HepG2 (cell line): ENCODE data around the gene SLC26A5. TPM values are rescaled to one million over a fixed set of nuclear protein-coding genes. Genes with fewer than 3 reads are reported as not detected.
A peak's percentile ranks its signal among the peaks of the same experiment; 100 is the strongest.

Source experiments
- ATAC-seq: fragments of 200-7000 bp; cut with Tn5 transposase; 3 replicates; pipeline ENCODE4 v1.9.1; 2020; ENCODE audit warnings: mild to moderate bottlenecking, moderate library complexity
- BruUV-seq: library from RNA; stranded (reverse); fragments of 400-500 nt; replicated peaks from 2 replicates; lab custom pipeline; 2021; lab: Mats Ljungman, UMichigan
- CTCF ChIA-PET: fragments of 300-600 bp; formaldehyde crosslinking; extraction: SDS; loops from one replicate; lab custom pipeline; 2021; ENCODE audit warnings: low total read pairs, inconsistent platforms, low intra/inter-chr PET ratio; lab: Yijun Ruan, JAX
- POLR2A ChIA-PET: fragments of 350-600 bp; sonication (Branson Sonifier 250); formaldehyde crosslinking; loops from one replicate; lab custom pipeline; 2020; ENCODE audit warnings: antibody characterized with exemption, inconsistent platforms; lab: Yijun Ruan, JAX
- DNase-seq: peaks from one replicate; pipeline ENCODE4 v3.0.0-alpha.2; 2015; ENCODE audit warnings: low spot score
- FAIRE-seq: peaks from 3 replicates; lab custom pipeline; 2011; peaks lifted over from hg19 to GRCh38; lab: Jason Lieb, UNC
- H2AFZ ChIP-seq: one replicate; pipeline ENCODE4 v1.6.1; 2011; ENCODE audit warnings: low read length, inconsistent platforms
- H3K27ac ChIP-seq: fragments of 300-600 bp; 3 replicates; pipeline ENCODE4 v1.8.0; 2011; ENCODE audit warnings: mixed run types, mild to moderate bottlenecking, mixed read lengths, low read length, inconsistent platforms; ENCODE audit not compliant: insufficient read depth; ENCODE audit errors: extremely low read length
- H3K27me3 ChIP-seq, 2 experiments: fragments of 200-600 bp in 1 of 2; 2 replicates in 1 of 2; 3 replicates in 1 of 2; pipeline versions ENCODE4 v1.6.0 to v1.8.0; 2011; ENCODE audit warnings: low read length in 2 of 2, mild to moderate bottlenecking in 2 of 2, moderate library complexity in 2 of 2, inconsistent platforms in 1 of 2; ENCODE audit not compliant: insufficient read depth in 2 of 2, control insufficient read depth in 1 of 2
- H3K36me3 ChIP-seq, 2 experiments: fragments of 200-600 bp in 1 of 2; replicated peaks in 1 of 2; 2 replicates in 1 of 2; 3 replicates in 1 of 2; pipeline versions ENCODE4 v1.5.1 to v1.8.0; 2011; ENCODE audit warnings: low read length in 2 of 2, inconsistent platforms in 1 of 2; ENCODE audit not compliant: insufficient read depth in 2 of 2, control insufficient read depth in 1 of 2
- H3K4me1 ChIP-seq: 2 replicates; pipeline ENCODE4 v1.5.1; 2012; ENCODE audit warnings: low read length, inconsistent platforms; ENCODE audit not compliant: insufficient read depth
- H3K4me2 ChIP-seq: 2 replicates; pipeline ENCODE4 v1.6.0; 2011; ENCODE audit warnings: low read depth, low read length, inconsistent platforms
- H3K4me3 ChIP-seq, 3 experiments: fragments of 200-600 bp in 1 of 3; sonication (generic), shearing (Covaris generic) in 1 of 3; replicated peaks in 1 of 3; 2 replicates each; pipeline ENCODE4 v1.5.1; 2011 to 2016; ENCODE audit warnings: low read length in 3 of 3, inconsistent platforms in 2 of 3, low read depth in 2 of 3, mild to moderate bottlenecking in 2 of 3, control low read depth in 1 of 3, mixed read lengths in 1 of 3; ENCODE audit not compliant: insufficient read depth in 1 of 3
- H3K79me2 ChIP-seq: one replicate; pipeline ENCODE4 v1.6.1; 2011; ENCODE audit warnings: low read length, inconsistent platforms; ENCODE audit not compliant: insufficient read depth
- H3K9ac ChIP-seq: 2 replicates; pipeline ENCODE4 v1.6.0; 2011; ENCODE audit warnings: mild to moderate bottlenecking, low read depth, low read length, inconsistent platforms; ENCODE audit not compliant: insufficient read depth
- H3K9me3 ChIP-seq: 2 replicates; pipeline ENCODE4 v1.5.1; 2012; ENCODE audit warnings: mild to moderate bottlenecking, low read length
- H4K20me1 ChIP-seq: 2 replicates; pipeline ENCODE4 v1.6.0; 2011; ENCODE audit warnings: inconsistent platforms, mild to moderate bottlenecking, low read length, moderate library complexity; ENCODE audit not compliant: insufficient read depth
- BCL6 ChIP-seq: IDR thresholded peaks from 2 replicates; pipeline ENCODE4 v1.6.1; 2016; ENCODE audit warnings: missing genetic modification reagents, missing compliant biosample characterization
- CREM ChIP-seq, 2 experiments: sonication (generic) in 1 of 2; formaldehyde crosslinking in 1 of 2; IDR thresholded peaks; 2 replicates each; pipeline versions ENCODE4 v1.4.0 to v1.6.1; 2016 to 2020; ENCODE audit warnings: antibody characterized with exemption in 1 of 2, mild to moderate bottlenecking in 1 of 2, missing genetic modification reagents in 1 of 2
- FOXA3 ChIP-seq: IDR thresholded peaks from 2 replicates; pipeline ENCODE4 v1.6.1; 2016; ENCODE audit warnings: missing genetic modification reagents, missing compliant biosample characterization
- HHEX ChIP-seq: IDR thresholded peaks from 2 replicates; pipeline ENCODE4 v1.6.1; 2016; ENCODE audit warnings: control low read depth
- PITX1 ChIP-seq: sonication (generic); formaldehyde crosslinking; IDR thresholded peaks from 2 replicates; pipeline ENCODE4 v1.5.1; 2020; ENCODE audit warnings: mild to moderate bottlenecking, missing genetic modification reagents
- PPARG ChIP-seq: conservative IDR thresholded peaks from 2 replicates; pipeline ENCODE4 v1.6.1; 2016; ENCODE audit warnings: missing biosample characterization, missing genetic modification reagents
- TCF7 ChIP-seq: sonication (generic); IDR thresholded peaks from 2 replicates; pipeline ENCODE4 v1.6.1; 2016; ENCODE audit warnings: antibody characterized with exemption, low read depth
- ZNF317 ChIP-seq: sonication (generic); formaldehyde crosslinking; IDR thresholded peaks from 2 replicates; pipeline ENCODE4 v1.5.0; 2020; ENCODE audit warnings: mild to moderate bottlenecking, missing genetic modification reagents
- WGBS: methylation state at CpG from one replicate; pipeline ENCODE4 v1.1.6; 2017; ENCODE audit warnings: low lambda C conversion rate; 5-methylcytosine and 5-hydroxymethylcytosine counted together
- in situ Hi-C: cut with HindIII; loops from 2 replicates; pipeline ENCODE4 v1.10.0; 2017; ENCODE audit warnings: low pct_unique_long_range_greater_than_20kb; ENCODE audit not compliant: extremely low pct_ligation_motif_present
- intact Hi-C: fragments of 100-400 bp; cut with micrococcal nuclease; formaldehyde crosslinking; loops from one replicate; pipeline ENCODE4 v1.10.0; 2022; ENCODE audit not compliant: unreplicated experiment
- polyA plus RNA-seq, 8 experiments: library from polyadenylated mRNA; depleted of rRNA in 3 of 8; stranded (reverse) in 7 of 8; unstranded in 1 of 8; fragments of >200 nt; fragmentation: Illumina TruSeq in 4 of 8; extraction: Trizol in 4 of 8; gene quantifications; 2 replicates each; pipeline versions ENCODE4 v1.2.1 to v1.2.3, GENCODE V29; 2011 to 2016; ENCODE audit warnings: low read depth in 4 of 8, missing spikeins in 1 of 8, mixed read lengths in 1 of 8; ENCODE audit not compliant: insufficient read depth in 1 of 8
- total RNA-seq, 5 experiments: library from RNA; depleted of rRNA; stranded (reverse); fragments of >200 nt; fragmentation: Illumina TruSeq; extraction: Trizol; gene quantifications; 2 replicates each; pipeline ENCODE4 v1.2.3, GENCODE V29; 2016; ENCODE audit warnings: low read depth in 1 of 5
- TF ChIP-seq, protein P1 (sequence below): sonication (generic); formaldehyde crosslinking; IDR thresholded peaks from 2 replicates; pipeline ENCODE4 v1.4.0; 2020; ENCODE audit warnings: missing genetic modification reagents
- TF ChIP-seq, protein P2 (sequence below): sonication (generic); formaldehyde crosslinking; IDR thresholded peaks from 2 replicates; pipeline ENCODE4 v1.5.1; 2020; ENCODE audit warnings: mild to moderate bottlenecking, missing genetic modification reagents, borderline replicate concordance
- TF ChIP-seq, protein P3 (sequence below): IDR thresholded peaks from 2 replicates; pipeline ENCODE4 v1.4.0; 2020; ENCODE audit warnings: mild to moderate bottlenecking, missing genetic modification reagents

SLC26A5 gene
- total and polyA plus RNA-seq, 2 of the 13 experiments (the other 11 are each of a cell fraction or from before 2014, with no cell fraction given) = 0.08 to 0.11 TPM

DNA sequence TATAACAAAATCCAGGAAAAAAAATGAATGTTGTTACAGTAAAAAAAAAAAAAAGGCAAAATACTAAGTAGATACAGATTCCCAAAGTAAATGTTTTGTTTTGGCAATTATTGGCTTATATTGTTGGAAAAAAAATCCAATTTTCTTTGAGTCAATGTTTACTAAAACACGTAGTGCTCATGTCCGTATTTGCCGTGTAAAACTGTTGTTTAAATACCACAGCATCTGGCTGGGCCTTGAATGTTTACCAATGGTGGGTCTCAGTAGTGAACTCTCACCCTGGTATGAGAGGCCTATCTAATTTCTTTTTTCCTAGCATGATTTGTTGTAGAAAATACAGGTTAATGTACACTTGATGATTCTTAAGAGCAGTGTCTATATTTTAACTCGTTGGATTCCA, 41.4 kb upstream of the SLC26A5 start:
- DNase-seq (peak; percentile 48), FAIRE-seq (no peak), ATAC-seq (peak; percentile 88)
- H2AFZ ChIP-seq = no peak overlapping the region
- POLR2A ChIA-PET = no interaction called here
- peaks cover 1 to 44% of the 10 kb centered on the region in 2 experiments; a peak in 4 of 5 replicates for H3K36me3 ChIP-seq
- H3K9ac ChIP-seq = no peak overlapping the region
- in situ Hi-C loops (no loop called here), intact Hi-C loops (no loop called here)
- no peak overlapping the region for H3K4me3 ChIP-seq
- no TSS peak for BruUV-seq
- no peaks in the 10 kb centered on the region; the same call in 1 of the 2 replicates for H4K20me1 ChIP-seq
- H3K27me3 ChIP-seq = no peaks in the 10 kb centered on the region; a peak in 1 of 5 replicates
- 18% methylated on average over 4 of the region's 4 CpGs for WGBS
- CTCF ChIA-PET = no interaction called here
- H3K27ac ChIP-seq = no peak overlapping the region
- H3K79me2 ChIP-seq = no peaks in the 10 kb centered on the region
- H3K4me1 ChIP-seq = peaks cover 20% of the 10 kb centered on the region
- no peak overlapping the region for H3K4me2 ChIP-seq
- no peaks in the 10 kb centered on the region for H3K9me3 ChIP-seq
- TF ChIP-seq, protein P1, sequence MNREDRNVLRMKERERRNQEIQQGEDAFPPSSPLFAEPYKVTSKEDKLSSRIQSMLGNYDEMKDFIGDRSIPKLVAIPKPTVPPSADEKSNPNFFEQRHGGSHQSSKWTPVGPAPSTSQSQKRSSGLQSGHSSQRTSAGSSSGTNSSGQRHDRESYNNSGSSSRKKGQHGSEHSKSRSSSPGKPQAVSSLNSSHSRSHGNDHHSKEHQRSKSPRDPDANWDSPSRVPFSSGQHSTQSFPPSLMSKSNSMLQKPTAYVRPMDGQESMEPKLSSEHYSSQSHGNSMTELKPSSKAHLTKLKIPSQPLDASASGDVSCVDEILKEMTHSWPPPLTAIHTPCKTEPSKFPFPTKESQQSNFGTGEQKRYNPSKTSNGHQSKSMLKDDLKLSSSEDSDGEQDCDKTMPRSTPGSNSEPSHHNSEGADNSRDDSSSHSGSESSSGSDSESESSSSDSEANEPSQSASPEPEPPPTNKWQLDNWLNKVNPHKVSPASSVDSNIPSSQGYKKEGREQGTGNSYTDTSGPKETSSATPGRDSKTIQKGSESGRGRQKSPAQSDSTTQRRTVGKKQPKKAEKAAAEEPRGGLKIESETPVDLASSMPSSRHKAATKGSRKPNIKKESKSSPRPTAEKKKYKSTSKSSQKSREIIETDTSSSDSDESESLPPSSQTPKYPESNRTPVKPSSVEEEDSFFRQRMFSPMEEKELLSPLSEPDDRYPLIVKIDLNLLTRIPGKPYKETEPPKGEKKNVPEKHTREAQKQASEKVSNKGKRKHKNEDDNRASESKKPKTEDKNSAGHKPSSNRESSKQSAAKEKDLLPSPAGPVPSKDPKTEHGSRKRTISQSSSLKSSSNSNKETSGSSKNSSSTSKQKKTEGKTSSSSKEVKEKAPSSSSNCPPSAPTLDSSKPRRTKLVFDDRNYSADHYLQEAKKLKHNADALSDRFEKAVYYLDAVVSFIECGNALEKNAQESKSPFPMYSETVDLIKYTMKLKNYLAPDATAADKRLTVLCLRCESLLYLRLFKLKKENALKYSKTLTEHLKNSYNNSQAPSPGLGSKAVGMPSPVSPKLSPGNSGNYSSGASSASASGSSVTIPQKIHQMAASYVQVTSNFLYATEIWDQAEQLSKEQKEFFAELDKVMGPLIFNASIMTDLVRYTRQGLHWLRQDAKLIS = no peak
- peak; percentile 61 for TF ChIP-seq TCF7
- TF ChIP-seq FOXA3 (CRISPR knock-in tag) = peak; percentile 84
- TF ChIP-seq PPARG (CRISPR knock-in tag) = 0 out of 2 replicates have a peak, but pooled peaks have one; percentile 38
- TF ChIP-seq ZNF317 (CRISPR knock-in tag) = no peak
- TF ChIP-seq PITX1 (CRISPR knock-in tag) = 0 out of 2 replicates have a peak, but pooled peaks have one; percentile 42
- TF ChIP-seq BCL6 (CRISPR knock-in tag) = peak; percentile 21; the same call in 1 of the 2 replicates
- TF ChIP-seq, protein P2, sequence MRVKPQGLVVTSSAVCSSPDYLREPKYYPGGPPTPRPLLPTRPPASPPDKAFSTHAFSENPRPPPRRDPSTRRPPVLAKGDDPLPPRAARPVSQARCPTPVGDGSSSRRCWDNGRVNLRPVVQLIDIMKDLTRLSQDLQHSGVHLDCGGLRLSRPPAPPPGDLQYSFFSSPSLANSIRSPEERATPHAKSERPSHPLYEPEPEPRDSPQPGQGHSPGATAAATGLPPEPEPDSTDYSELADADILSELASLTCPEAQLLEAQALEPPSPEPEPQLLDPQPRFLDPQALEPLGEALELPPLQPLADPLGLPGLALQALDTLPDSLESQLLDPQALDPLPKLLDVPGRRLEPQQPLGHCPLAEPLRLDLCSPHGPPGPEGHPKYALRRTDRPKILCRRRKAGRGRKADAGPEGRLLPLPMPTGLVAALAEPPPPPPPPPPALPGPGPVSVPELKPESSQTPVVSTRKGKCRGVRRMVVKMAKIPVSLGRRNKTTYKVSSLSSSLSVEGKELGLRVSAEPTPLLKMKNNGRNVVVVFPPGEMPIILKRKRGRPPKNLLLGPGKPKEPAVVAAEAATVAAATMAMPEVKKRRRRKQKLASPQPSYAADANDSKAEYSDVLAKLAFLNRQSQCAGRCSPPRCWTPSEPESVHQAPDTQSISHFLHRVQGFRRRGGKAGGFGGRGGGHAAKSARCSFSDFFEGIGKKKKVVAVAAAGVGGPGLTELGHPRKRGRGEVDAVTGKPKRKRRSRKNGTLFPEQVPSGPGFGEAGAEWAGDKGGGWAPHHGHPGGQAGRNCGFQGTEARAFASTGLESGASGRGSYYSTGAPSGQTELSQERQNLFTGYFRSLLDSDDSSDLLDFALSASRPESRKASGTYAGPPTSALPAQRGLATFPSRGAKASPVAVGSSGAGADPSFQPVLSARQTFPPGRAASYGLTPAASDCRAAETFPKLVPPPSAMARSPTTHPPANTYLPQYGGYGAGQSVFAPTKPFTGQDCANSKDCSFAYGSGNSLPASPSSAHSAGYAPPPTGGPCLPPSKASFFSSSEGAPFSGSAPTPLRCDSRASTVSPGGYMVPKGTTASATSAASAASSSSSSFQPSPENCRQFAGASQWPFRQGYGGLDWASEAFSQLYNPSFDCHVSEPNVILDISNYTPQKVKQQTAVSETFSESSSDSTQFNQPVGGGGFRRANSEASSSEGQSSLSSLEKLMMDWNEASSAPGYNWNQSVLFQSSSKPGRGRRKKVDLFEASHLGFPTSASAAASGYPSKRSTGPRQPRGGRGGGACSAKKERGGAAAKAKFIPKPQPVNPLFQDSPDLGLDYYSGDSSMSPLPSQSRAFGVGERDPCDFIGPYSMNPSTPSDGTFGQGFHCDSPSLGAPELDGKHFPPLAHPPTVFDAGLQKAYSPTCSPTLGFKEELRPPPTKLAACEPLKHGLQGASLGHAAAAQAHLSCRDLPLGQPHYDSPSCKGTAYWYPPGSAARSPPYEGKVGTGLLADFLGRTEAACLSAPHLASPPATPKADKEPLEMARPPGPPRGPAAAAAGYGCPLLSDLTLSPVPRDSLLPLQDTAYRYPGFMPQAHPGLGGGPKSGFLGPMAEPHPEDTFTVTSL (CRISPR knock-in tag) = peak; percentile 55; the same call in 1 of the 2 replicates
- peak; percentile 97 for TF ChIP-seq HHEX (CRISPR knock-in tag)
- peak; percentile 35; the same call in 1 of the 2 replicates for TF ChIP-seq CREM (IDR thresholded peaks at IDR 0.05)
- TF ChIP-seq CREM (CRISPR knock-in tag; IDR thresholded peaks at IDR 0.05) = no peak
- TF ChIP-seq, protein P3, sequence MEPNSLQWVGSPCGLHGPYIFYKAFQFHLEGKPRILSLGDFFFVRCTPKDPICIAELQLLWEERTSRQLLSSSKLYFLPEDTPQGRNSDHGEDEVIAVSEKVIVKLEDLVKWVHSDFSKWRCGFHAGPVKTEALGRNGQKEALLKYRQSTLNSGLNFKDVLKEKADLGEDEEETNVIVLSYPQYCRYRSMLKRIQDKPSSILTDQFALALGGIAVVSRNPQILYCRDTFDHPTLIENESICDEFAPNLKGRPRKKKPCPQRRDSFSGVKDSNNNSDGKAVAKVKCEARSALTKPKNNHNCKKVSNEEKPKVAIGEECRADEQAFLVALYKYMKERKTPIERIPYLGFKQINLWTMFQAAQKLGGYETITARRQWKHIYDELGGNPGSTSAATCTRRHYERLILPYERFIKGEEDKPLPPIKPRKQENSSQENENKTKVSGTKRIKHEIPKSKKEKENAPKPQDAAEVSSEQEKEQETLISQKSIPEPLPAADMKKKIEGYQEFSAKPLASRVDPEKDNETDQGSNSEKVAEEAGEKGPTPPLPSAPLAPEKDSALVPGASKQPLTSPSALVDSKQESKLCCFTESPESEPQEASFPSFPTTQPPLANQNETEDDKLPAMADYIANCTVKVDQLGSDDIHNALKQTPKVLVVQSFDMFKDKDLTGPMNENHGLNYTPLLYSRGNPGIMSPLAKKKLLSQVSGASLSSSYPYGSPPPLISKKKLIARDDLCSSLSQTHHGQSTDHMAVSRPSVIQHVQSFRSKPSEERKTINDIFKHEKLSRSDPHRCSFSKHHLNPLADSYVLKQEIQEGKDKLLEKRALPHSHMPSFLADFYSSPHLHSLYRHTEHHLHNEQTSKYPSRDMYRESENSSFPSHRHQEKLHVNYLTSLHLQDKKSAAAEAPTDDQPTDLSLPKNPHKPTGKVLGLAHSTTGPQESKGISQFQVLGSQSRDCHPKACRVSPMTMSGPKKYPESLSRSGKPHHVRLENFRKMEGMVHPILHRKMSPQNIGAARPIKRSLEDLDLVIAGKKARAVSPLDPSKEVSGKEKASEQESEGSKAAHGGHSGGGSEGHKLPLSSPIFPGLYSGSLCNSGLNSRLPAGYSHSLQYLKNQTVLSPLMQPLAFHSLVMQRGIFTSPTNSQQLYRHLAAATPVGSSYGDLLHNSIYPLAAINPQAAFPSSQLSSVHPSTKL (CRISPR knock-in tag) = 0 out of 2 replicates have a peak, but pooled peaks have one; percentile 33
